ENCODE results near the gene NINJ1. TPM values are rescaled to one million over a fixed set of nuclear protein-coding genes. Genes with fewer than 3 reads are reported as not detected.

Gene NINJ1
- polyA plus RNA-seq, 1 of the 3 experiments (the other 2 are of a cell fraction) = 31.7 TPM

- Histone ChIP-seq H3K79me2 (ENCODE audit: insufficient read depth) (no peaks in the 10 kb centered on the region), H3K9ac (no peak overlapping the region), H3F3A (replicated peaks; ENCODE audit: insufficient read depth) (no peaks in the 10 kb centered on the region), H3K27me3 (ENCODE audit: insufficient read depth) (no peaks in the 10 kb centered on the region), H3K36me3 (replicated peaks in 1 of 2; ENCODE audit: control insufficient read depth in 1 of 2, insufficient read depth in 2 of 2, low read length in 1 of 2) (no peaks in the 10 kb centered on the region), H3K4me3 (ENCODE audit: low read depth in 2 of 2, low read length in 1 of 2) (no peak overlapping the region), H3K4me2 (no peak overlapping the region), H3K4me1 (ENCODE audit: control insufficient read depth in 1 of 2, insufficient read depth in 2 of 2, low read depth in 1 of 2, low read length in 1 of 2) (peaks cover 0 to 11% of the 10 kb centered on the region in 2 experiments; a peak in 1 of 4 replicates), H3K9me3 (no peaks in the 10 kb centered on the region), H2AFZ (ENCODE audit: low read depth) (no peak overlapping the region), H3K9me2 (no peaks in the 10 kb centered on the region), H4K20me1 (ENCODE audit: insufficient read depth) (no peaks in the 10 kb centered on the region), H3K27ac (ENCODE audit: low read depth in 2 of 2, low read length in 1 of 2) (no peak overlapping the region)
- WGBS (ENCODE audit: low lambda C conversion rate) = 58% methylated on average over 5 of the region's 5 CpGs
- DNase-seq = no peak
- ChIA-PET POLR2A (no interaction called here), CTCF (interaction anchor here (0.9 kb wide), 1 partner anchor 15 kb away, joined by 3 read pairs; no protein-coding TSS in a partner anchor)
- TF ChIP-seq FOXJ3 (CRISPR knock-in tag; IDR thresholded peaks at IDR 0.05) = no peak
- TF ChIP-seq TAF1 (IDR thresholded peaks at IDR 0.05; ENCODE audit: borderline replicate concordance, low read depth, low read length) = no peak
- TF ChIP-seq POLR2AphosphoS5 (IDR thresholded peaks at IDR 0.05; ENCODE audit: low read depth, low read length) = no peak
- TF ChIP-seq PBX3 (IDR thresholded peaks at IDR 0.05) = no peak
- TF ChIP-seq SMC3 (IDR thresholded peaks at IDR 0.05; ENCODE audit: low read depth, low read length) = no peak
- TF ChIP-seq RCOR1 (IDR thresholded peaks at IDR 0.05; ENCODE audit: low read length) = no peak
- TF ChIP-seq ZBTB33 (IDR thresholded peaks at IDR 0.05; ENCODE audit: borderline replicate concordance, low read depth) = no peak
Measured at GRCh38 chr9:93168581-93168980, 34.5 kb upstream of the NINJ1 start.

- no peak overlapping the region for H3K4me2 ChIP-seq
- CTCF ChIA-PET = no interaction called here
- no peaks in the 10 kb centered on the region for H3K36me3 ChIP-seq (replicated peaks in 1 of 2; ENCODE audit: control insufficient read depth in 1 of 2, insufficient read depth in 2 of 2, low read length in 1 of 2)
- no peaks in the 10 kb centered on the region for H3F3A ChIP-seq (replicated peaks; ENCODE audit: insufficient read depth)
- H3K9ac ChIP-seq = no peak overlapping the region
- H3K9me2 ChIP-seq = no peaks in the 10 kb centered on the region
- H3K4me3 ChIP-seq (ENCODE audit: low read depth in 2 of 2, low read length in 1 of 2) = no peak overlapping the region
- peaks cover 0 to 11% of the 10 kb centered on the region in 2 experiments; a peak in 1 of 4 replicates for H3K4me1 ChIP-seq (ENCODE audit: control insufficient read depth in 1 of 2, insufficient read depth in 2 of 2, low read depth in 1 of 2, low read length in 1 of 2)
- no peaks in the 10 kb centered on the region for H4K20me1 ChIP-seq (ENCODE audit: insufficient read depth)
- no peaks in the 10 kb centered on the region for H3K79me2 ChIP-seq (ENCODE audit: insufficient read depth)
- H3K9me3 ChIP-seq = no peaks in the 10 kb centered on the region
- no peaks in the 10 kb centered on the region for H3K27me3 ChIP-seq (ENCODE audit: insufficient read depth)
- H2AFZ ChIP-seq (ENCODE audit: low read depth) = no peak overlapping the region
- WGBS (ENCODE audit: low lambda C conversion rate) = 64% methylated on average over 4 of the region's 4 CpGs
- POLR2A ChIA-PET = no interaction called here
- no peak for DNase-seq
- no peak overlapping the region for H3K27ac ChIP-seq (ENCODE audit: low read depth in 2 of 2, low read length in 1 of 2)
- TF ChIP-seq ZBTB33 (IDR thresholded peaks at IDR 0.05; ENCODE audit: borderline replicate concordance, low read depth) (no peak), NFIC (IDR thresholded peaks at IDR 0.05; ENCODE audit: borderline replicate concordance) (no peak), RCOR1 (IDR thresholded peaks at IDR 0.05; ENCODE audit: low read length) (no peak), PBX3 (IDR thresholded peaks at IDR 0.05) (no peak), NRF1 (IDR thresholded peaks at IDR 0.05; ENCODE audit: low read depth, low read length) (no peak), USF2 (IDR thresholded peaks at IDR 0.05; ENCODE audit: borderline replicate concordance, low read depth, low read length) (no peak), SMC3 (IDR thresholded peaks at IDR 0.05; ENCODE audit: low read depth, low read length) (no peak), JUND (IDR thresholded peaks at IDR 0.05) (no peak), TCF12 (IDR thresholded peaks at IDR 0.05) (no peak), POLR2AphosphoS5 (IDR thresholded peaks at IDR 0.05; ENCODE audit: low read depth, low read length) (no peak), CHD2 (IDR thresholded peaks at IDR 0.05; ENCODE audit: low read length, partially characterized antibody) (no peak), RXRA (IDR thresholded peaks at IDR 0.05; ENCODE audit: borderline replicate concordance, low read depth) (no peak), GATA2 (CRISPR knock-in tag; IDR thresholded peaks at IDR 0.05) (no peak), FOXJ3 (CRISPR knock-in tag; IDR thresholded peaks at IDR 0.05) (no peak), SIN3A (IDR thresholded peaks at IDR 0.05; ENCODE audit: borderline replicate concordance, low read depth, low read length) (no peak), EP300 (IDR thresholded peaks at IDR 0.05; ENCODE audit: borderline replicate concordance in 1 of 2, low read depth in 1 of 2, low read length in 1 of 2) (no peak), RFX5 (IDR thresholded peaks at IDR 0.05; ENCODE audit: low read length) (no peak)
Measured at GRCh38 chr9:93167838-93168237, 33.8 kb upstream of the NINJ1 start.

Measured in SK-N-SH (cell line).